NCI-H1436 (cell line): ENCODE data around the gene TNFSF13.
"Not testable (repeated sequence)": the region's sequence is repeated elsewhere in the genome, so short reads cannot be mapped to it uniquely, and the experiment has no call there.

Experiments
- DNase-seq: peaks from one replicate; lab custom pipeline; 2025; lab: John Stamatoyannopoulos, UW

The TNFSF13 gene

DNA sequence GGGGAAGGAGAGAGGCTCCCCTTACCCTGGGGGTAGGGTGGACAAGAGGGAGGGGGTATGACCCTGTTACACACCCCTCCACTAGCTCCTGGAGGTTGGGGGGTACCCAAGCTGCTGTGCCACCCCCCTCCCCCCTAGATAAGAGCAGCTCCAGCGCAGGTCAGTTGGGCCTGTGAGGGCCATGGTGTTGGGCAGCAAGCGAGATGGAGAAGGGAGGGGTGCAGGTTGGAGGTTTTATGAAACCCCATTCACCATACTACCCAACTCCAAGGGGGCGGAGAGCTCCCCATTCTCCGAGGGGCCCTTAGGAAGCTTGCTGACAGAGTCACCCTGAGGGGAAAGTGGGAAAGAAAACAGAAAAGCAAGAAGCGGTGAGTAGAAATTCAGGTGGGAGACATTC, 33.0 kb downstream of the TNFSF13 start:
- DNase-seq: no peak

DNA sequence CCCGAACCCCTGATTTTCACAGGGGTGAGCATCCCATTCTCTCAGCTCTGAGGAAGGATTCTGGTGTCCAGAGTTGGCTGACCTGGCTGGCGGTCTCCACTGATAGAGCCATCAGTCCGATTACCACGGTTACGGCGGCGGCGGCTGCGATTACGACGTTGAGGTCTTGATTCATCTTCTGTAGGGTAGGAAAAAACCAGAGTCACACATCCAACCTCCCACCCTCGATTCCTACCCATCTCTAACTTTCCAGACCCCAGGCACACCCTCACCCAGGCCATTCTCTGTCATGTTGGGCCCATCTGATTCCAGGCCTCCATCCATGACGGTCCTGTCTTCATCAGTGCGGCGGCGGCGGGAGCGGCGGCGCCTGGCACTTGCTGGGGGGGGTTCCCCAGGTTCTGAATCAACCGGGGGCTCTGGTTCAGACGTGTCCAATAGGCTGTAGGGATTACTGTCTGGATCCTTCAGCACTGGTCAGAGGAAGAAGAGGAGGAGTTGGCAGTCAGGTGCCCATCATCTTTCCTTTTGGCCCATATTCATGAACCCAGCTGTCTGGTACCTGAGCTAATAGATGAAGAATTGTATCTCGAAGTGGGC, 34.0 kb downstream of the TNFSF13 start:
- DNase-seq: no peak

DNA sequence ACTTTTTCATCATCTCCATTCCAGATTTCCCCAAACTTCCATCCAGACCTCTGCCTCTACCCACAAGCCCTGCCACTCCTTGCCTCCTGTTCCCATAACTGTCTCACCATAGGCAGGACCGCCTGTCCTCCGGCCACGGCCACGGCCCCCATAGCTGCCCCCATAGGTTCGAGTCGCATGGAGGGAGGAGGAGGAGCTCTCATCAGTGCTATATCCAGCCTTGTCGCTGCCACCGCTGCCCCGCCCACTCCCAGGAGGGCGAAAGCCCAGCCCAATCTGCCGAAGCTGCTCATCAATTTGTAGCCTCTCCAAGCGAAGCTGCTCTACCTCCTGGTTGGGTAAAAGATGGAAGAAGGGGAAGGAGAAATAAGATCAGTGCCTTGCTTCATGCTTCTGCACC, 34.7 kb downstream of the TNFSF13 start:
- no peak for DNase-seq

DNA sequence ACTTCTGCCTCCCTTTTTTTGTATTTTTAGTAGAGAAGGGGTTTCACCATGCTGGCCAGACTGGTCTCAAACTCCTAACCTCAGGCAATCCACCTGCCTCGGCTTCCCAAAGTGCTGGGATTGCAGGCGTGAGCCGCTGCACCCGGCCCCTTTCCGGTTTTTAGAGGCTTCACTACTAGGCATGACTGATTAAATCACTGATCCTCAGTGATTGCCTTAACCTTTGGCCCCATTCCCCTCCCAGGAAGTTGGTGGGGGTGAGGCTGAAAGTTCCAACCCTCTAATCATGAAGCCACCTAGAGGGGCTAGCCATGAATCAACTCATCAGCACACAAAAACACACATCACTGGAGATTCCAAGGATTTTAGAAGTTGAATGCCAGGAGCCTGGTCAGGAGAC, 39.0 kb downstream of the TNFSF13 start:
- DNase-seq: not testable (repeated sequence)

DNA sequence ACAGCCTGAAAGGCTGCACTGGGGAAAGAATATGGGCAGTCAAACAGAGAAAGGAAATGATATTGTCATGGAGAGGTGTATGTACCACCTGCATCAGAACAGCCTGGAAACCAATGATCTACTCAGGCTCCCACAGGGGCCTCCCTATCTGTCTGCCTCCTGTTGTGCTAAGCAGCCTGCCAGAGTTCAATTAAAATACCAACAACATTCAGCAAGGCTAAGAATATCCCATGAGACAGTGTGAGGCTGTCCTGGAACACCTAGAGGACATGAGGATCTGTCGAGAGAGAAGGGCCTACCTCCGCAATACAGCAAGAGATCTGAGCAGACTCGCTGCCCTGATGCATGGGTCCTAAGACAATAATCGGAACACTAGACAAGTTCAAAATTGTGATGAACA, 47.7 kb downstream of the TNFSF13 start:
- no peak for DNase-seq

DNA sequence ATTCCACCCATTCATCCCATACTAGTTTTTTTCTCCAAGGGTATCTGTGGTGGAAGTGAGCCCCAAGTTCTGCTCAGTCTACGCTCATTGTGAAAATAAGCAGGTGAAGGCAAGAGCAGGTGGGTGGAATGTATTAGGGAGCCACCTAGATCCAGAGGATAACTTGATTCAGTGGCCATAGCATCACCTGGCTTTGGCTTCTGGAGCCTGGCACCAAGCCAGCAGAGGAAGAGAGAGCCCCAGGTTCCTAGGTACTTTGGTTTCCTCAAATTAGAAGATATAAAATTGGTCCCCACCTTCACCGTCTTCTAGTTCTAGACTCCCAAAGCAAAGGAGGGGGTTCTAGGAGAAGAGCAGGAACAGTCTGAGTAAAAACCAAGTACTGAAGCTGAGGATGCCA, 52.1 kb downstream of the TNFSF13 start:
- no peak for DNase-seq
